GM21737 (cell line): ENCODE results near the gene UGT1A3.

Experiments
- ATAC-seq: cut with Tn5 transposase; IDR thresholded peaks from one replicate; pipeline ENCODE4 v1.9.1; 2021; ENCODE audit warnings: mild to moderate bottlenecking, moderate library complexity; ENCODE audit not compliant: unreplicated experiment

Gene UGT1A3

DNA sequence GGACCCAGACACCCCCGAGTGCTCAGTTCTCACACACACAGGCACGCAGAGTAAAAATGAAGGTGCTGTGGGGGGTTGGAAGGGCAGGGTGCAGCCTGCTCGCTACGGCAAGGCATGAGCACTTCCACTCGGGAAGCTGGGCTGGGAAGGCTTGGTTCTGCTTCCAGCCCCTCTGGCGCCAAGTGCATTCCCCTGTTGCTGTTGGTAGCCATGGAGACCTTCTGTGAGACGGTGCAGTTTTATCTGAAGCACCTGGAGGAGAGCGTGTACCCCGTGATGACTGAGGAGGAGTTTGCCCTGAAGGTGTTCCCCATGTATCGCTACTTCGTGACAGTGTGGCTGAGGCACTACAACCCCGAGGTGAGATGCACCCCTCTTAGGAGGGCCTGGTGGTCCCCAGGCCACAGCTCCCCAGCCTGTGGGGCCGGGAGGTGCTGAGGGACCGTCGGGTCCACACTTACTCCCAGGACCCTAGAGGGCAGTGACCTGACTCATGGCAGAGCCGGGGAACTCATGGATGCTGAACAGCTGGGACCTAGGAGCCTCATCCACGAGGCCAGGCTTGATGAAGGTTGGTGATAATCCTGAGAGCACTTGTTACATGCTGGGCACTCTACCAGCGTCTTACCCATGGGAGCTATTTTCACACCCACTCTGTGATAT is 64.8 kb downstream of the UGT1A3 start:
- ATAC-seq: no peak

DNA sequence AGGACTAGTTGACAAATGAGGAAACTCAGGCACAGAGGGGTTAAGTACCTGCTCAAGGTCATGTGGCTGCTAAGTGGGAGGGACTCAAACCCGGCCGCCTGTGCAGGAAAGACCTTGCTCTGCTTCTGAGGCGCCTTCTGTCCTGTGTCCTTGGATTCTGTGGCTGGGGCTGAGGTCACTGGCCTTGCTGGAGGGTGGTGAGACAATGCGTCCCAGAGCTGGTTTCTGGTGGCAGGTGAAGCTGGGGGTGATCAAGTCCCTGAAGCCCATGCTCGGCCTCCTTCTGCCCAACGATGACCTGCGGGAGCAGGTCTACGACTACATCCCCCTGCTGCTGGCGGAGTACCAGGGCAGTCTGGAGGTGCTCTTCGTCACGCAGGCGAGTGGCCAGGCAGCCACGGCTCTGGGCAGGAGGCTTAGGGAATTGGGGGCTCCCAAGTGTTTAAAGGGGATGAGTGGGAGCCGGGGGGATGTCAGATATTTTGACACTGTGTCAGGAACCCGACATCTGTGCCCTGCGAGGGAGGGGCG is 65.4 kb downstream of the UGT1A3 start:
- no peak for ATAC-seq

DNA sequence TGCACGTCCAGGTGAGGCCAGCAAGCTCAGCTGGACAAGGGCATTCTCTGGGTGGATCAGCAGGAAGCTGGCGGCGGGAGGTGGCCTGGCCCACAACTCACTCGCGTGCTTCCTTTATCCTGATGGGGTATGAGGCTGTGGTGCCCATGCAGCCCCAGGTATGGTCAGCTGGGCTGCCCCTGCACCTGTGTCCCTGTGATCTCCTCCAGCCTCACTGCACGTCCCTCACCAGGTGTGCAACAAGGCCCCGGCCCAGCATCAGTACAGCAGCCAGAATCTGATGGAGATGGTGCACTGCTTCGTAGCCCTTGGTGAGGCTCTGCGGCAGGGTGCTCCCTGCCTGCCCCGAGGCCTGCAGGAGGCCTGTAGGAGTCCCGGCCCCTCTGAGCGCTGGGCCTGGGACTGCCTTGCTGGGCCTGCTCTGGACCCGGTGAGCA is 66.9 kb downstream of the UGT1A3 start:
- ATAC-seq: no peak

DNA sequence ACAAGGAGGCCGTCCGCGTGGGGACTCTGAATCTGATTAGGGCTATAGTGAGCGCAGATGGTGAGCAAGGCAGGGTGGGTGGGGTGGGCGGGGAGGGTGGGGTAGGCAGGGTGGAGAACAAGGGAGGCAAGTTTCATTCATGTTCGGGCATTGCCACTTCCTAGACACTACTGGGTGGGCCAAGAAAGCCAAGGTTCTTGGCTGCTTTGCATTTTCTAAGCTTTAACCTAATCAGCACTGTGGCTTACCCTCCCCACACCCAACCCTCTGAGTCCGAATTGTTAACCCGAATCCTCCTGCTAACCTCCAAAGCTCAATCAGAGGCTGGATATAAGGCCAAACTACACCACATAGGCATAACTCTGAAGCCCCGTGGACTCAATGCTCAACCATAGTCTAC is 67.4 kb downstream of the UGT1A3 start:
- ATAC-seq: no peak

DNA sequence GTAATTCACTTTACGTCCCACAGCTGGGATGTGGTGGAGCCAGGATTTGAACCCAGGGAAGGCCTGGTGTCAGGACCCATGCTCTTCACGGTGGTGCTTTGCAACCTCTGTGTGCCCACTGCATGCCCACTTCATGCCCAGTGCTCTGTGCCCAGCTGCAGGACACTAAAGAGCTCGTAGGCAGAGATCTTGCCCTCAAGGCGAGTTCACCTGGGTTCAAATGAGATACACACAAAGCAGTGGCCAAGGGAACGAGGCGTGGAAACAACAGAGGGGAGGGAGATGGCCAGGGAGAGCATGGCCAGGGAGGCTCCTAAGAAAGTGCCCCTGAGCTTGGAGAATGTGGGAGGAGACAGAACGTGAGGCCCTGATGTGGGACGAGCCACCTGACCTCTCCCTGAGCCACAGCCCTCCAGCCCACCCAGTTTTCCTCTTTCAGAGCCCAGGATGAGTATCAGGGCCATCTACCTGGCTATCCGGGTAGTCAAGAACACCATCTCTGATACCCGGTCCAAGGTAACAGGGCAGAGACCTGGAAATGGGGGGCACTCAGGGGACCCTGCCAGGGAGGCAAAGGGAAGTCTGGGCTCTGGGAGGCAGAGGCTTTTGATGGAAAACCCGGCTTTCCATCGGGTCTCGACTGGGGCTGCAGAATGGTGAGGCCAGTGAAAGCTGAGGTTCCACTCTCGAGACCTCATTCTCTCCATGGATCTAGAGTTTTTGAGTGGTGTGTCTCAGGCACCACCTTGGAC is 69.7 kb downstream of the UGT1A3 start:
- no peak for ATAC-seq

DNA sequence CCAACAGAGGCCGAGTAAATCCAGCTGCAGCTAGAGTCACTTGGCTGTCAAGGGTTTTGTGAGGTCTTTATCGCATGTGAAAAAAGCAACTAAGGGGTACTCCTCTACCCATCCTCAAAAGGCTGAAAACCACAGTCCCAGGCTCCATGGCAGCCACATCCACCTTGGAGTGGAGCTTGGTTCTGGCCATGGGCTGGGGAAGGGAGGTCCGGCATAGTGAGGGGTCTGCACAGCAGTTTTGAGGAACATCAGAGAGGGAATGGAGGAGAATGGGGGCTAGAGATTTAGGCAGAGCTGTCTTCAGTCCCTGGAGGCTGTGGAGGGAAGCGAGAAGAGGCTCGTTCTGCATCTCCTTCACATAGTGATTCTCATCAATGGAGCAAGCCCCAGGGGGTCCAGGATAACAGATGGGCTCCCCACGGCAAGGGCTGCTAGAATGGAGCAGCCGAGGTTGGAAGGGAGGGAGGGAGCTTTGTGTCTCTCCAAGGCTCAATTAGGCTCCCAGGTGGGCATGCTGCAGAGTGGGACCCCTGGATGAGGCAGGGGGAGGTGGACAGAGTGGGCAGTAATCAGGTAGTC is 70.3 kb downstream of the UGT1A3 start:
- no peak for ATAC-seq

DNA sequence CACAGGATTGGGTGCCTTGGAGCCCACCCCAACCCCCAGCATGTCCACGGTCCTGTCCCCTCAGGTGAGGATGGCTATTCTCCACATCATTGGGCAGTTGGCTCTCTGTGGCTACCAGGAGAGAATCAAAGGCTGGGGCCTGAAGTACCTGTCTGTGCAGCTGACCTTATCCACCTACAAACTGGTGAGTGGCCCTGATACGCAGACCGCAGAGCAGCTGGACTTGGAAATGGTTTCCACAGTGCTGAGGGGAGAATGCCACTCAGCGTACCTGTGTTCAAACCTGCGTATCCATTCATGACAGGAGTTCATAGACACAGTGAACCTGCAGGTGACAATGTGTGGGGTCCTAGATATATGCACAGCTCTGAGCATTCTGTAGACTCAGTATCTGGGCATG is 70.9 kb downstream of the UGT1A3 start:
- ATAC-seq: no peak

DNA sequence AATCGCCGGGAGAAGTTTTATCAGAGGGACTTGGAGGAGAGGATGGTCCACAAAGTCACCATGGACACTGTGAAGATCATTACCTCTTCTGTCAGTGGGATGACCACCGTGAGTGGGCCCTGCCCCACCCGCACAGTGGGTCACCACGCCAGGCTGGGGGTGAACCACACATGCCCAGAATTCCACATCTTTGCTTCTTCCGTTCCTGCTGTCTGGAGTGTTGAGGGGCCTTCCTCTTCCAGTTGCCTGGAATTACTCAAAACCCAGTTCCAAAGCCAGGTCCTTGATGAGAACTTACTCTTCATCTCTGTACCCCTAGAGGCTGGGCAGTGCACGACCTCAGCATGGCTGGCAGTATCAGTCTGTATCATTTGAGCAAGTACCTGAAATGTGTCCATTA is 71.4 kb downstream of the UGT1A3 start:
- no peak for ATAC-seq

DNA sequence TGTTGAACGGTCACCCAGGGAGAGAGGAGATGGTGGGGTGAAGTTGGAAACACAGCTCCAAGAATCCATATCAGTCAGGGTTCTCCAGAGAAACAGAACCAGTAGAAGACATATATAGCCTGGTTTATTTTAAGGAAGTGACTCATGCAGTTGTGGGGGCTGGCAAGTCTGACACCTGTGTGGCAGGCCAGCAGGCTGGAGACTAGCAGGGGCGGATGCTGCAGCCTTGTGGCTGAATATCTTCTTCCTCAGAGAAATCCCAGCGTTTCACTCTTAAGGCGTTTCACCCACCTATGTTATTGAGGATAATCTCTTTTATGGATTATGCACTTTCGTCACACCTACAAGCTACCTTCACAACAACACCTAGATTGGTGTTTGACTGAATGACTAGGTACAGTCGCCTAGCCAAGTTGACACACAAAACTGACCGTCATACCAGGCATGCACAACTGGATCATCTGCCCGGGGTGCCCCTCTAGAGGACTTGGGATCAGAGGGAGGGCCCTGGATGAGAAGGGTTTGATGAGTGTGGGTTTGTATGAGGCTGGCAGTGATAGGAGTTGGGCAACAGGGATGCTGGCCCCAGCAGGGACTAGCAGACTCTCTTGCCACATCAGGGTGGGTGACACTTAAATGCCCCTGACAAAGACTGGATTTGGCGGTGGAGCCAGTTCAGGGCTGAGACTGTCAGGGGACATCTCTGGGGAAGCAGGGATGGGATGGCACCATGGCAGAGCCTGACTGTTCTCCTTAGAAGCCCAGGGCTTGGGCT is 72.7 kb downstream of the UGT1A3 start:
- no peak for ATAC-seq

DNA sequence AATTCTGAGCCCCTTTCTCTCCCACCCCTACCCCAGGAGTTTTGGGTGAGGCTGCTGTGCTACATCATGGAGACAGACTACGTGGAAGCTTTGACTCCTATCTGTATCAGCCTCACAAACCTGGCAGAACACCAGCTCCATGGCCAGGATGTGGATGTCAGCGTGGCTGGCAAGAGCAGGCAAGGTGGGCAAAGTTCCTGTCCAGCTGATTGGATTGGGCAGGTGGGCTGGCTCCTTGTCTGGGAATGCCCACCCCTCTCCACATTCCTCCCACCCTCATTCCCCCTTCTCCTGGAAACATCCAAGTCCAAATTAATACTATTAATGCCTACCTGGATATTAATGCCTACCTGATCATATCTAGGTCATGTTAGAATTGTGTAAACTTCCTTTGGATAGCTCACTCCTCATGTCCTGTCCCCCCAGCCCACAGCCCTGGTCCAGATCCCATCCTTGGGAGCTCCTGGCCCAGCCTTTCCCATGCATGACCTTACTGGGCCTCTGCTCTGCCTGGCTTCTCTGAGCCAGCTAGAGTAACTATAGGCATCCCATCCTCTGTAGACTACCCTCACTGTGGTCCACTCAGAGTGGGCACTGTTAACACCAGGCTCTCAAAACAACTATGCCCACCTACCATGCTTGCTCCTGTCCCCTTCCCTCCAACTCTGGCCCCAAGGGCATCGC is 73.4 kb downstream of the UGT1A3 start:
- ATAC-seq: no peak

DNA sequence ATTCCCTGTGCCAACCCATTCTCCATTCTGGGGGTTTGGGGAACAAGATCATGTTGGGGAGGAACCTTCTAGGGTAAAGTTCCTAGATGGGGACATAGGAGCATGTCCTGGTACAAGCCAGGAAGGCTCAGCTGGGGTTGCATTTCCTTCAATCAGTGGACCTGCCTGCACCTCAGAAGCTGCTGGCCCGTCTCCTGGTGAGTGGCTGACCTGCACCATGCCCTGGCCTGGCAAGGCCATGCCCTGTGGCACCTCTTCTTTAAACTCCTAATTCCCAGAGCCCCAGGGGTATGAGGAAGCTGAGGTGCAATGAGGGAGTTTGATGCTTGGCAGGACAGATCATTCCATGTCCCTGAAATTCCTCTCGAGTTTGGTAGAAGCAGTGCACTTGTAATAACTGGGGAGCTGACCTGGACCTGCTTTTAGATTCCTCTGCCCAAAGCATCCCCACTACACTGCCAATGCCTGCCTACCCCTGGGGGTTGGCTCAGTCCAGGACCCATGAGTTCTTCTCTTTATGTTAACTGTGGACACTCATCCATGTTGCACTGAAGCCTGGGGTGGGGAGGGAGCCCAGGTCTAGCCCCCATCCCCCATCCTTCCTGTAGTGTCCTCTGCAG is 74.6 kb downstream of the UGT1A3 start:
- no peak for ATAC-seq

DNA sequence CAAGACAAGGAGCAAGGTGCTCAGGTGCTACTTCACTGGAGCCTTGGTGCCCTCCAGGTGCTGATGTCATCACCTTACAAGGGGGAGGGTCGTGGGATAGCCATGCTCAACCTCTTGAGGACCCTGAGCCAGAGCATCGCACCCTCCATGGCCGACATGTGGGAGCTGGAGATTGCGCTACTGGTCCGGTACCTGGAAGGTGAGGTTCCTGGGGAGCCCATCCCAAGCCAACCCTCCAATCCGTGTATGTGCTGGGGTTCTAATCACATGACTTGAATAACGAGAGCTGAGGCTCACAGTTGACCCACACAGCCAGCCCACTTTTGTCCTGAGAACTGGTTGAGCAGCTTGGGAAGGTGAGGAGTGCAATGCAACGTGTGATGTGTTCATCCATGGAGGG is 75.2 kb downstream of the UGT1A3 start:
- ATAC-seq: no peak

DNA sequence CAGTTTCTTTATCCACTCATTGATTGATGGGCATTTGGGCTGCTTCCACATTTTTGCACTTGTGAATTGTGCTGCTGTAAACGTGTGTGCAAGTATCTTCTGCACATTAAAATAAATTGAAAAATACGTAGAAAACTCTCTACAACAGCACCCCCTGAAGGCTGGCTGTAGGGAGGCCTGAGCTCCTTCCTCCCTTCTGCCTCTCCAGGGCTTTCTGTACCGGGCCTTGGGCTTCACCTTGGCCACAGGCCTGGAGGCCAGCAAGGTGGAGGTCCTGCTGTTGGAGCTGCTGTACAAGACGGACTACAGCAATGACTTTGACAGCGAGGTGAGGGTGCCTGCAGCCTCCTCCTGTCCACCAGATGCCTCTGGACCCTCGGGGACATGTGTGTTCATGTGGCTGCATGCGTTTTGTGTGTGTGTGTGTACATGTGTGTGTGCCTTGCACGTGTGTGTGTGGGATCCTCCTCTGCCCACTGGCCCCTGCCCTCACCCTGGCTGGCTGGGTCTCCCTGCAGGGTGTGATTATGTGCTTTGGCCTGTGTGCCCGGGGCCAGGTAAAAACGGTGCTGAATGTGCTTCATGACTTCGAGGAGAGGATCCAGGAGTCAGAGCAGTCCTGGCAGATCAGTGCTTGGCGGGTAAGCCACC is 78.5 kb downstream of the UGT1A3 start:
- ATAC-seq: no peak

DNA sequence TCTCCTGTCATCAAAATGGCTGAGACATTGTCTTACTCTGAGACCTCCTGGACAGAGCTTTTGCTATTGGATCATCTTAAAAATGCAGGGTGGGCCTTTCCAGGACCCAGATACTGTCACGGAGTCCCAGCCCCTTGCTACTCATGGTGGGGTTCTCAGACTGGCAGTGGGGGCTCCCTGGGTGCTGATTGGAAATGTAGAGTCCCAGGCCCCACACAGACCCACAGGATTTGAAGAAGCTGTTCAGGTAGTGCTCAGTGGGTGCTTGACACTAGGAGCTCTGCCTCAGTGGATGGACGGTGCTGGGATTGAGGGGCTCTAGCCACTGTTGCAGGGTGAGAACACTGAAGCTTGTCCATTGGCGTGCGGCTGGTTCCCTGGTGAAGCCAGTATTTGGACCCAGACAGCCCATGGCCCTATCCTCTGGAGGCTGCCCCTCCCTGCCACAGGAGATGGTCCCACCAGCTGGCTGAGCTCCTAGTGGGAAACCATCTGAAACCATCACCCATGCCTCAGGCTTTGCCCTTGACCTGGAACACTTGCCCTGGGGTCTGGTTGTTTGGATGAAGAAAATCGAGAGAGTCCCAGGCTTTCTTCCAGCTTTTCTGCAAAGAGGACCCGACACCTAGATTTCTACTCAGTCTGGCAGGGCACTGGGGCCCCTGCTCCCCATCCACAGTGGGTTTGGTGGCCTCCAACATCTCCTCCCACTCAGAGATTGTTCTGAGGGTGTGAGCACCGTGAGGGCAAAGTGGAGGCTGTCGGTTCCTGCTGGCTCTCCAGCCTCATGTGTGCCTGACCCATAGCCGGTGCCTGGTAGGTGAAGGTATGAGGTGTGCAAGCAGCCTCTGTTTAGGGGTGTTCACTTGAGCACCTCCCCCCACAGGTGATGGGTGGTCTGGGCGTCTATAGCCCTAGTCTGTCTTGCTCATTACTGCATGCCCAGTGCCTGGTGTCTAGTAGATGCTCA is 79.4 kb downstream of the UGT1A3 start:
- no peak for ATAC-seq

DNA sequence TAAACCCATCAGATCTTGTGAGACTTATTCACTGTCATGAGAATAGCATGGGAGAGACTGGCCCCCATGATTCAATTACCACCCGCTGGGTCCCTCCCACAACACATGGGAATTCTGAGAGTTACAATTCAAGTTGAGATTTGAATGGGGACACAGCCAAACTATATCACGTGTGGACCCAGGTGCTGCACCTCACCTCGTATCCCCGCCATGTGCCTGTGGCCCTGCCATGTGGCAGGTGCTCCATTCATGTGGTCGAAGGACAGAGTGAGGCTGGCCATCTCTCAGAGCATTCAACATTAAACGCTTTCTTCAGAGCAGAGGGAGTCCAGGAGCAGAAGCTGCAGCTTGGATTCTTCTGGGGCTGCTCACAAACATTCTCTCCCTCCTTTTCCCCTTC is 81.5 kb downstream of the UGT1A3 start:
- ATAC-seq: no peak

DNA sequence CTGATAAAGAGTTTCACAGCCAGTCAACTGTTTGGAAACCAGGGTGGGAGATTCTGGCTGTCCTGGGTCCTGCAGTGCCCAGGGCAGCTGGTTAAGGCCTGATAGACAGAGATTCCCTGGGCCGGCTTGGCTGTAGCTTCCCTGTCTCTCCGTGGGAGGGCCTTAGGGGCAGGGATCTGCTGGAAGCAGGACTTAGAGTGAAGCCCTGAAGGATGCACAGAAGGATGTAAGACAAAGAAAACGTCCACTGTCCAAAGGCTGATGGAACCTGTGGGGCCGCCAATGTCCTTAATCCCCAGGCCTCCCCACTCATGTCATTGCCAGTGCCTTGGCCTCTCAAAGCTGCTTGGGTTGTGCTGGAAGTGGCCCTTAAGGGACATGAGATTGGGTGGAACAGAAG is 82.2 kb downstream of the UGT1A3 start:
- no peak for ATAC-seq

DNA sequence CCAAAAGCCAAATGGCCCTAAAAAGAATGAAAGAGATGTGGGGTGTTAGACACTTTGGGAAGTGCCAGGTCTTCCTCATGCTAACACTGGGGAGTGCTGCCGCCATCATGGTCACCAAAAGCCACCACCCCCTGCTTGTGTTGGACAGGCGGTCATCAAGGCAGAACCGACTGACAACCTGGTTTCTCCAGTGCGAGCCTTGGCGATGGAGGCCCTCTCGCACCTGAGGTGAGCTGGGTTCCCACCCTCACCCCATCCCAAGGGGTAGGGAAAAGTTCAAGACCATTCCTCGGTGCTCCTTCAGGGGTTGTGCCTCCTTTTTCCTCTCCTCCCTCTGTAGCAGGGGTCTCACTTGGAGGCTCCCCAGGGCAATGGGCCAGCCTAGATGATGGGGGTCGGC is 82.9 kb downstream of the UGT1A3 start:
- ATAC-seq: no peak

DNA sequence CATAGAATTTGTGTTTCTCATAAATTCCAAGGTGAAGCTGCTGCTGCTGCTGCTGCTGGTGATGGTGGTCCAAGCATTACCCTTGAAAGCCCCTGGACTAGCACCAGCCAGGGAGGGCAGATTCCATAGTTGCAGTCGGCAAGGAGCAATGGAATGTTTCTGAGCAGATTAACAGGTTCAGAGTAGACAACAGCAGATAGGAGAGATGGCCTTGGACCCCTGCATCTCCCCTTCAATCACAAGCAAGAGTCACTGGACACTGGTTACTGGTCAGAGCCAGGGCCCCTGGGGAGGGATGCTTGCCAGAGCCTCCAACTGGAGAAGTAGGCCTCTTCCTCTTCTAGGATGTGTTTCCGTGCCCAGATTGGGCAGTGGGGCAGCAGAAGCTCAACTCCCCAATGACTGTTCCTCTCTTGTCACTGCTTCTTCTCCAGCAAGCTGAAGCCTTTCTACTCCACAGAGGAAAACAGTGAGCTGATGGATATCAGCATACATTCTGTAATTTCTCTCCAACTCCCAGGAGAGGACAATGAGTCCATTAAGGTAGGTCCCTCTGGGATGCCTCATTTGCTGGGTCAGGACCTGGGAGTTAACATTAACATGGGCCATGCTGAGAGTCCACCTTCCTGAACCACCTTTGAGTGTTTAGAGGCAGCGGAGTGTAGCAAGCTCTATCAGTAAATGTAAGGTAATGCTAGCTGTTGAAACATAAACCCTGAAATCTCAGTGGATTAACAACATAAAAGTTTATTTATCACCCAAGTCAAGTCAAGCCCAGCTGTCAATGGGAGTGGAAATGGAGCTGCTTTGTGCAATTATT is 84.6 kb downstream of the UGT1A3 start:
- no peak for ATAC-seq
